Fibroblast of lung (primary cell): ENCODE data around the gene LYSMD3.

Experiments used
- CTCF ChIP-seq, 2 donors: IDR thresholded peaks in 1 of 2; conservative IDR thresholded peaks in 1 of 2; 1 replicate in 1 of 2; 2 replicates in 1 of 2; pipeline ENCODE4 v1.5.1; 2011 to 2012; ENCODE audit warnings: low read length in 2 of 2, control low read depth in 1 of 2, inconsistent platforms in 1 of 2, low read depth in 1 of 2, mild to moderate bottlenecking in 1 of 2
- EZH2 ChIP-seq: IDR thresholded peaks from 2 replicates; pipeline ENCODE4 v1.5.1; 2012; ENCODE audit warnings: low read length, control low read depth, mild to moderate bottlenecking; ENCODE audit errors: missing control alignments

DNA sequence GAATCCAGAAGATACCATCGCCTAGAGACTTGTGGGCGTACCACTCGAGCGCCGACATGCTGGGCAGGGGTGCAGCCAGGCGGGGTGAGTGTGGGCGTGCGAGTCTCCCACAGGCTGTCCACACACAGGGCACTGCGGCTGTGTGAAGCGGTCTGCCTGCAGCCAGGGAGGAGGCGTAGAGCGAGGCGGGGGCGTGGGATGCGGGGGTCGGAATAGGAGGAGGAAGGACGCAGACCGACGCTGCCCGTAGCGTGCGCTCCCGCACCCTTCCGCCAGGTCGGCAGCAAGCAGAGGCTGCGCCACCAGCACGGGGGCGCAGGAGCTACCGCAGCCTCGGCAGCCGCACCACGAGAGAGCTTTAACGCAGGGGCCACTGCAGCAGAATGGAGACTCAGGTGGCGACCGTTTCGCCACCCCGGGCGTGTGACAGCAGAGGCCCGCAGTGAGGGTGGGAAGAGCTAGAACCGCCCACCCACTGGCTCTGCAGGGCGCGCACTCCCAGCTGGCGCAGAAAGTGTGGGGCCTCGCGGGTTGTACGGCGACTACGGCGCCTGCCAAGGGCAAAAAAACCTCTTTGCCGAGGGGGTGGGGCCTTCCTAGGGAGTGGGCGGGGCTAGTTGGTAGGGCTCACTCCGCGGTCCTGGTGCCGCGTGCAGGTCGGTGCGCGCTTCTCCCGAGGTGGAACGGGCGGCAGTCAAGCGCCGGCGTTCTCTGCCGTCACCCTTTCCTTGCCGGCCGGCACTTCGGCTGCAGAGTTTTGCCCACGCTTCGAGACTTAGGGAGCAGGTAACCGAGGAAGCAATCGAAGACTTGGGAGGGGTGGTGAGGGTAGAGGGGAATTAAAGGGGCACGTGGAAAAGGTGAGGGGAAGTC lies 54.9 kb downstream of the LYSMD3 start, which contains the start of the genes MBLAC2 and POLR3G:
- TF ChIP-seq CTCF (conservative IDR thresholded peaks at IDR 0.05 in 1 of 2, IDR thresholded peaks at IDR 0.05 in 1 of 2; ENCODE audit: low read depth in 1 of 2, low read length in 2 of 2) (peak; percentile 35 to 55), EZH2 (no peak)
